Thymus (tissue), 11 donors: Measurements from ENCODE around the gene CABP2. TPM values are rescaled to one million over a fixed set of nuclear protein-coding genes. Genes with fewer than 3 reads are reported as not detected.

Source experiments
- DNase-seq, 9 donors: peaks; one replicate each; pipeline ENCODE4 v3.0.0-alpha.2; 2013; ENCODE audit warnings: low spot score in 9 of 9, low read depth in 6 of 9, missing footprints in 1 of 9
- H3K27ac ChIP-seq, 2 donors: one replicate each; pipeline ENCODE4 v1.5.1; 2013; ENCODE audit warnings: control low read depth in 1 of 2, low read depth in 1 of 2, low read length in 1 of 2, mild to moderate bottlenecking in 1 of 2, moderate library complexity in 1 of 2
- H3K27me3 ChIP-seq, 2 donors: one replicate each; pipeline ENCODE4 v1.5.1; 2013; ENCODE audit warnings: low read length in 1 of 2; ENCODE audit not compliant: control insufficient read depth in 2 of 2, insufficient read depth in 1 of 2
- H3K36me3 ChIP-seq, 2 donors: one replicate each; pipeline ENCODE4 v1.5.1; 2013; ENCODE audit warnings: low read length in 1 of 2, mild to moderate bottlenecking in 1 of 2, moderate library complexity in 1 of 2; ENCODE audit not compliant: control insufficient read depth in 2 of 2, insufficient read depth in 2 of 2
- H3K4me1 ChIP-seq, 2 donors: one replicate each; pipeline ENCODE4 v1.5.1; 2013; ENCODE audit warnings: low read length in 2 of 2; ENCODE audit not compliant: control insufficient read depth in 2 of 2, insufficient read depth in 2 of 2
- H3K4me3 ChIP-seq, 2 donors: one replicate each; pipeline ENCODE4 v1.5.1; 2013; ENCODE audit warnings: low read length in 2 of 2, control low read depth in 1 of 2, mild to moderate bottlenecking in 1 of 2
- H3K9me3 ChIP-seq, 2 donors: one replicate each; pipeline ENCODE4 v1.5.1; 2013; ENCODE audit warnings: low read length in 1 of 2, mild to moderate bottlenecking in 1 of 2; ENCODE audit not compliant: control insufficient read depth in 2 of 2, insufficient read depth in 1 of 2
- WGBS: extraction: QIAGEN DNeasy Blood & Tissue Kit; methylation state at CpG from one replicate; pipeline ENCODE4 v1.1.7; 2013; 5-methylcytosine and 5-hydroxymethylcytosine counted together
- polyA plus RNA-seq: library from polyadenylated mRNA; stranded (reverse); fragments of 200-250 nt; gene quantifications from one replicate; pipeline ENCODE4 v1.2.3, GENCODE V29; 2013
- total RNA-seq: library from RNA; stranded (reverse); fragments of 120-200 nt; gene quantifications from one replicate; pipeline ENCODE4 v1.2.4, GENCODE V29; 2013
- donor health status: healthy.

The CABP2 gene
- total and polyA plus RNA-seq, 2 donors: 0.05 to 0.14 TPM

DNA sequence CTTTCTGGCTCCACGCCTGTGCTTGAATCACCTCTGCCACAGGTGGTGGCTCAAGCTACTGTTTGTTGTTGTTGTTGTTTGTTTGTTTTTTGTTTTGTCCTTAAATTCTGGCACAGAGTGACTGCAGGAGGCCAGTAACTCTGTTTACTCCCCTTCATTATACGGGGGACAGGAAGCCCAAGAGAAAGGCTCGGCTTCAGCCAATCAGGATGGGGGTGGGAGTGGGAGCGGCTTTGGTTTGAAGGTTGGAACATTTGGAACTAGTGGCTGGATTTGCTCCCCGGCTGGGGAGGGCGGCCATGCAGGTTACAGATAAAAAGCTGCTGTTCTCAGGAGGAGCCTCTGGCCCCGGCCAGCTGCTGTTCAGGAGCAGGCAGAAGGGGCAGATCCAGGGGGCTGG, 19.7 kb upstream of the CABP2 start:
- Histone ChIP-seq H3K27me3 (peaks cover 0 to 5% of the 10 kb centered on the region in 2 donors), H3K4me1 (no peaks in the 10 kb centered on the region)
- WGBS: 80% methylated on average over 7 of the region's 7 CpGs

GRCh38 chr11:67542169-67542568, 18.9 kb upstream of the CABP2 start:
- Histone ChIP-seq H3K27me3 (peaks cover 0 to 5% of the 10 kb centered on the region in 2 donors), H3K4me1 (no peaks in the 10 kb centered on the region), H3K27ac (no peak overlapping the region), H3K9me3 (no peaks in the 10 kb centered on the region), H3K4me3 (no peak overlapping the region), H3K36me3 (no peaks in the 10 kb centered on the region)
- WGBS: 87% methylated on average over 3 of the region's 3 CpGs
- DNase-seq: no peak

More for the DNA sequence above, 19.7 kb upstream of the CABP2 start:
- Histone ChIP-seq H3K36me3 (no peaks in the 10 kb centered on the region), H3K9me3 (no peaks in the 10 kb centered on the region), H3K4me3 (no peak overlapping the region), H3K27ac (no peak overlapping the region)
- DNase-seq: no peak

DNA sequence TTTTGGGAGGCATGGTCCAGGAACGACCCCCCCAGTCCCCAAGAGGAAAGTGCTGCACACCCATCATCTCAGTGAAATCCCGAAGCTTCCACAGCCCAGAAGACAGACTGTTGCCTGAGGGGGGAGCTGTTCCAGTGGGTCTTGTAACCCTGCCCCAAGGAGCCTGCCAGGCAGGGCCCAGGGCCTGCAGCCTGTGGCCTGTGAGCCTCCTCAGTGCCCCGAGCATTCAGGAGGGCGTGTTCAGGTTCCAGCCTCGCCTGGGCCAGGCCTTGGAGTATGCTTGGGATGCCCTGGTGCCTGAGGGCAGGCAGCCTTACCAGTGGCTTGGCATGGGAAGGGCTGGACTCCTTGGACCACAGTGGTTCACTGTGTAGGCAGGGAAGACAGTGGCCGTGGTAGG, 18.0 kb upstream of the CABP2 start:
- 97% methylated on average over 6 of the region's 6 CpGs for WGBS
- Histone ChIP-seq H3K27me3 (peaks cover 0 to 5% of the 10 kb centered on the region in 2 donors), H3K9me3 (no peaks in the 10 kb centered on the region), H3K4me1 (no peaks in the 10 kb centered on the region), H3K4me3 (no peak overlapping the region), H3K36me3 (no peaks in the 10 kb centered on the region), H3K27ac (no peak overlapping the region)
- no peak for DNase-seq

- H3K4me3 ChIP-seq: no peak overlapping the region
- peaks cover 0 to 2% of the 10 kb centered on the region in 2 donors for H3K27me3 ChIP-seq
- 95% methylated on average over 4 of the region's 4 CpGs for WGBS
- peaks cover 0 to 3% of the 10 kb centered on the region in 2 donors for H3K9me3 ChIP-seq
- DNase-seq: no peak
- no peaks in the 10 kb centered on the region for H3K4me1 ChIP-seq
- no peak overlapping the region for H3K27ac ChIP-seq
- no peaks in the 10 kb centered on the region for H3K36me3 ChIP-seq
Measured at GRCh38 chr11:67539550-67539949, 16.3 kb upstream of the CABP2 start.

GRCh38 chr11:67538823-67539505, 15.7 kb upstream of the CABP2 start:
- Histone ChIP-seq H3K4me3 (no peak overlapping the region), H3K27ac (no peak overlapping the region), H3K27me3 (peaks cover 0 to 2% of the 10 kb centered on the region in 2 donors), H3K4me1 (no peaks in the 10 kb centered on the region), H3K9me3 (peaks cover 0 to 3% of the 10 kb centered on the region in 2 donors), H3K36me3 (no peaks in the 10 kb centered on the region)
- WGBS: 95% methylated on average over 10 of the region's 10 CpGs
- no peak for DNase-seq

- Histone ChIP-seq H3K36me3 (no peaks in the 10 kb centered on the region), H3K27me3 (peaks cover 0 to 4% of the 10 kb centered on the region in 2 donors), H3K27ac (no peak overlapping the region), H3K4me1 (no peaks in the 10 kb centered on the region), H3K4me3 (no peak overlapping the region), H3K9me3 (peaks cover 0 to 8% of the 10 kb centered on the region in 2 donors)
- no peak for DNase-seq
- WGBS: 91% methylated on average over 6 of the region's 6 CpGs
Measured at GRCh38 chr11:67538306-67538705, 15.1 kb upstream of the CABP2 start.

GRCh38 chr11:67535561-67535960, 12.3 kb upstream of the CABP2 start:
- no peak overlapping the region for H3K4me3 ChIP-seq
- H3K36me3 ChIP-seq: no peaks in the 10 kb centered on the region
- DNase-seq: no peak
- H3K4me1 ChIP-seq: no peaks in the 10 kb centered on the region
- 94% methylated on average over 1 of the region's 1 CpG for WGBS
- H3K9me3 ChIP-seq: peaks cover 0 to 9% of the 10 kb centered on the region in 2 donors
- peaks cover 0 to 3% of the 10 kb centered on the region in 2 donors for H3K27me3 ChIP-seq
- H3K27ac ChIP-seq: no peak overlapping the region

DNA sequence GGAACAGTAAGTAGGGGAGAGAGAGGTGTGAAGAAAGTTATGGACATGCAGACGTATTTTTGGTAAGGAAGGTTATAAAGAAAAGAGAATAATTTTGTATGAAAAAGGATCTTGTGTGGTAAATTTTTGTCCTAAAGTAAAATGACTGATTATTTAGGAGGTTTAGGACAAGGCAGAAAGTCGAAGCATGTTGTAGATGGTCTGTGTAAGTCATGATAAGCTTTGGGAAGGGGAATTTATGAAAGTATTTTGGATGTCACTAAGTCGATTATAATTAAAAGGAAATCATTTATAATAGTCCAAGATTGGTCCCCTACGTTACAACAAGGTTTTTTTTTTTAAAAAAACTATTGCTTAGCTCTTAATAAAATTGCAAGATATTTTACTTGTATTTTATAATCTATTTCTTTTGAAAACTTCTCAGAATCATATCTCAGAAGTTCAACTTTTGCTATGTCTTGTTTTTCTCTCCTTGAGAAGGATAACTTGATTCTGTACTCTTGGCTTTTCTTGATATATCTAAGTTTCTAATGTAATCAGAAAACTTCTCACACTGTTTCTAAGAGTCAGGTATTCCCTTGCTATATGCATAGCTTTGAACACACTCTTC, 10.9 kb upstream of the CABP2 start:
- H3K4me3 ChIP-seq: no peak overlapping the region
- no peak overlapping the region for H3K27ac ChIP-seq
- peaks cover 0 to 9% of the 10 kb centered on the region in 2 donors for H3K9me3 ChIP-seq
- WGBS: 44% methylated on average over 4 of the region's 4 CpGs
- no peaks in the 10 kb centered on the region for H3K36me3 ChIP-seq
- no peak for DNase-seq
- H3K27me3 ChIP-seq: peaks cover 0 to 15% of the 10 kb centered on the region in 2 donors
- H3K4me1 ChIP-seq: no peaks in the 10 kb centered on the region

GRCh38 chr11:67532889-67533288, 9.6 kb upstream of the CABP2 start:
- peaks cover 0 to 9% of the 10 kb centered on the region in 2 donors for H3K9me3 ChIP-seq
- H3K4me3 ChIP-seq: no peak overlapping the region
- H3K4me1 ChIP-seq: no peaks in the 10 kb centered on the region
- H3K27ac ChIP-seq: no peak overlapping the region
- WGBS: 94% methylated on average over 2 of the region's 2 CpGs
- no peaks in the 10 kb centered on the region for H3K36me3 ChIP-seq
- H3K27me3 ChIP-seq: peaks cover 3 to 15% of the 10 kb centered on the region in 2 donors
- no peak for DNase-seq
